Measurements from ENCODE around the gene ELL2. TPM values are rescaled to one million over a fixed set of nuclear protein-coding genes. Genes with fewer than 3 reads are reported as not detected.

The ELL2 gene
- total and polyA plus RNA-seq, 2 of the 13 experiments (the other 11 are each of a cell fraction or from before 2014, with no cell fraction given) = 78.9 to 97.1 TPM

GRCh38 chr5:95857185-95857945 lies 104.3 kb downstream of the ELL2 start (continued):
- TF ChIP-seq RCOR2 (CRISPR knock-in tag; IDR thresholded peaks at IDR 0.05) = peak; percentile 88
- TF ChIP-seq IRF2 (CRISPR knock-in tag; IDR thresholded peaks at IDR 0.05) = peak; percentile 84
- peak; percentile 92 for TF ChIP-seq POGZ (CRISPR knock-in tag; IDR thresholded peaks at IDR 0.05)
- TF ChIP-seq PAXIP1 (CRISPR knock-in tag; conservative IDR thresholded peaks at IDR 0.05) = peak; percentile 90
- TF ChIP-seq MEIS1 (CRISPR knock-in tag; IDR thresholded peaks at IDR 0.05; ENCODE audit: borderline replicate concordance) = 0 out of 2 replicates have a peak, but pooled peaks have one; percentile 19
- peak; percentile 78 for TF ChIP-seq HMG20A (CRISPR knock-in tag; IDR thresholded peaks at IDR 0.05; ENCODE audit: borderline replicate concordance)
- TF ChIP-seq ZBTB7B (CRISPR knock-in tag; IDR thresholded peaks at IDR 0.05) = 0 out of 2 replicates have a peak, but pooled peaks have one; percentile 33
- TF ChIP-seq HDAC6 (IDR thresholded peaks at IDR 0.05; ENCODE audit: low read depth, low read length) = no peak
- no peak for TF ChIP-seq WIZ (CRISPR knock-in tag; IDR thresholded peaks at IDR 0.05)
- no peak for TF ChIP-seq ZFP36 (IDR thresholded peaks at IDR 0.05; ENCODE audit: borderline replicate concordance, low read depth, low read length, partially characterized antibody)
- no peak; the same call in 1 of the 2 replicates for TF ChIP-seq FOXK2 (IDR thresholded peaks at IDR 0.05)
- peak; percentile 61; the same call in 1 of the 2 replicates for TF ChIP-seq THAP9 (CRISPR knock-in tag; IDR thresholded peaks at IDR 0.05; ENCODE audit: borderline replicate concordance)
- peak; percentile 98 for TF ChIP-seq DNMT3B (CRISPR knock-in tag; conservative IDR thresholded peaks at IDR 0.05)
- TF ChIP-seq MXD4 (CRISPR knock-in tag; IDR thresholded peaks at IDR 0.05) = peak; percentile 67; the same call in 1 of the 2 replicates
- peak; percentile 91; the same call in 1 of the 2 replicates for TF ChIP-seq ZNF747 (CRISPR knock-in tag; IDR thresholded peaks at IDR 0.05; ENCODE audit: borderline replicate concordance)
- no peak for TF ChIP-seq PLSCR1 (CRISPR knock-in tag; IDR thresholded peaks at IDR 0.05; ENCODE audit: borderline replicate concordance)
- no peak for TF ChIP-seq ZNF83 (CRISPR knock-in tag; IDR thresholded peaks at IDR 0.05; ENCODE audit: borderline replicate concordance)
- no peak for TF ChIP-seq ZNF841 (CRISPR knock-in tag; IDR thresholded peaks at IDR 0.05; ENCODE audit: borderline replicate concordance)
- TF ChIP-seq ZNF17 (CRISPR knock-in tag; IDR thresholded peaks at IDR 0.05) = no peak
- no peak; the same call in 1 of the 2 replicates for TF ChIP-seq ZXDC (CRISPR knock-in tag; IDR thresholded peaks at IDR 0.05)

Measured in HepG2 (cell line).